GM19397 (cell line): ENCODE data around the gene SLC51A.
"Not testable (repeated sequence)": the region's sequence is repeated elsewhere in the genome, so short reads cannot be mapped to it uniquely, and the experiment has no call there.

ENCODE experiments used
- ATAC-seq: cut with Tn5 transposase; IDR thresholded peaks from one replicate; pipeline ENCODE4 v1.9.1; 2021; ENCODE audit warnings: mild to moderate bottlenecking, moderate library complexity; ENCODE audit not compliant: unreplicated experiment

The SLC51A gene

GRCh38 chr3:196237203-196237602 lies 20.9 kb downstream of the SLC51A start:
- ATAC-seq: no peak

- no peak for ATAC-seq
Observed at GRCh38 chr3:196238612-196239560, 22.6 kb downstream of the SLC51A start.

- no peak for ATAC-seq
Observed at GRCh38 chr3:196240424-196240823, 24.1 kb downstream of the SLC51A start.

- ATAC-seq: no peak
Observed at GRCh38 chr3:196241704-196242103, 25.4 kb downstream of the SLC51A start.

GRCh38 chr3:196244166-196244565 lies 27.8 kb downstream of the SLC51A start:
- ATAC-seq: not testable (repeated sequence)

GRCh38 chr3:196246612-196247308 lies 30.4 kb downstream of the SLC51A start:
- ATAC-seq: no peak

- ATAC-seq: no peak
Observed at GRCh38 chr3:196251918-196252317, 35.6 kb downstream of the SLC51A start.

- no peak for ATAC-seq
Observed at GRCh38 chr3:196254376-196255283, 38.3 kb downstream of the SLC51A start.

- no peak for ATAC-seq
Observed at GRCh38 chr3:196255776-196256175, 39.4 kb downstream of the SLC51A start.

- no peak for ATAC-seq
Observed at GRCh38 chr3:196260784-196261183, 44.5 kb downstream of the SLC51A start.

- no peak for ATAC-seq
Observed at GRCh38 chr3:196263819-196264218, 47.5 kb downstream of the SLC51A start.

- no peak for ATAC-seq
Observed at GRCh38 chr3:196268284-196269163, 52.2 kb downstream of the SLC51A start.

- ATAC-seq: no peak
Observed at GRCh38 chr3:196270499-196270898, 54.2 kb downstream of the SLC51A start.

- no peak for ATAC-seq
Observed at GRCh38 chr3:196272826-196273225, 56.5 kb downstream of the SLC51A start.

- no peak for ATAC-seq
Observed at GRCh38 chr3:196273655-196274054, 57.3 kb downstream of the SLC51A start.

GRCh38 chr3:196274585-196274984 lies 58.3 kb downstream of the SLC51A start:
- peak; percentile 64 for ATAC-seq

- no peak for ATAC-seq
Observed at GRCh38 chr3:196275126-196275525, 58.8 kb downstream of the SLC51A start.

GRCh38 chr3:196280689-196281440 lies 64.5 kb downstream of the SLC51A start:
- ATAC-seq: no peak

- ATAC-seq: no peak
Observed at GRCh38 chr3:196281962-196282361, 65.6 kb downstream of the SLC51A start.
